Left ventricle myocardium inferior (tissue), 1 donor: Measurements from ENCODE around the gene NMT1. TPM values are rescaled to one million over a fixed set of nuclear protein-coding genes. Genes with fewer than 3 reads are reported as not detected.

Experiments
- DNase-seq: peaks from one replicate; pipeline ENCODE4 v3.0.0-alpha.2; 2020
- H3K27ac ChIP-seq: fragments of 200-600 bp; replicated peaks from 2 replicates; pipeline ENCODE4 v1.8.0; 2021
- H3K27me3 ChIP-seq: fragments of 200-600 bp; 2 replicates; pipeline ENCODE4 v1.8.0; 2021; ENCODE audit warnings: low read depth
- H3K36me3 ChIP-seq: fragments of 200-600 bp; 2 replicates; pipeline ENCODE4 v1.8.0; 2021
- H3K4me1 ChIP-seq: fragments of 200-600 bp; 2 replicates; pipeline ENCODE4 v1.8.0; 2021
- H3K4me3 ChIP-seq: fragments of 200-600 bp; 2 replicates; pipeline ENCODE4 v1.8.0; 2021; ENCODE audit warnings: mild to moderate bottlenecking, moderate library complexity
- H3K9me3 ChIP-seq: fragments of 200-600 bp; replicated peaks from 2 replicates; pipeline ENCODE4 v1.8.0; 2021
- CTCF ChIP-seq: fragments of 200-600 bp; IDR thresholded peaks from 2 replicates; pipeline ENCODE4 v1.8.0; 2021; ENCODE audit warnings: antibody characterized with exemption, mild to moderate bottlenecking, borderline replicate concordance
- intact Hi-C: fragments of 100-400 bp; cut with micrococcal nuclease; formaldehyde crosslinking; loops from one replicate; pipeline ENCODE4 v1.11.0; 2022
- total RNA-seq: library from RNA; stranded (reverse); fragmentation: NEBNext Ultra II Directional; extraction: Animal tissue kit (Norgen Biotek cat#: 25700); gene quantifications from one replicate; pipeline ENCODE4 v1.2.1, GENCODE V29; 2021
- donor health status: DM: no; HTN: yes; CAD: no; lungs with severe emphysema.

Gene NMT1
- total RNA-seq, 1 donor from 2014 or later: 86.0 TPM

GRCh38 chr17:45125509-45125908 lies 64.4 kb downstream of the NMT1 start:
- no peak for DNase-seq
- no peak for TF ChIP-seq CTCF
- H3K9me3 ChIP-seq: no peaks in the 10 kb centered on the region
- no peaks in the 10 kb centered on the region for H3K27me3 ChIP-seq
- H3K27ac ChIP-seq: no peak overlapping the region
- H3K36me3 ChIP-seq: peaks cover 5% of the 10 kb centered on the region
- peaks cover 87% of the 10 kb centered on the region for H3K4me1 ChIP-seq
- intact Hi-C loops: no loop called here
- H3K4me3 ChIP-seq: no peak overlapping the region

GRCh38 chr17:45127207-45127547 lies 66.1 kb downstream of the NMT1 start:
- H3K4me1 ChIP-seq: peaks cover 97% of the 10 kb centered on the region
- intact Hi-C loops: no loop called here
- no peak for TF ChIP-seq CTCF

GRCh38 chr17:45127548-45128300 lies 66.6 kb downstream of the NMT1 start:
- Histone ChIP-seq H3K4me3 (peak overlapping the region; percentile 39), H3K4me1 (peaks cover 95% of the 10 kb centered on the region), H3K27ac (peak overlapping the region; percentile 99), H3K36me3 (no peaks in the 10 kb centered on the region), H3K27me3 (no peaks in the 10 kb centered on the region), H3K9me3 (no peaks in the 10 kb centered on the region)
- intact Hi-C loops: no loop called here
- DNase-seq: peak; percentile 70
- TF ChIP-seq CTCF: no peak

More at GRCh38 chr17:45127207-45127547, 66.1 kb downstream of the NMT1 start:
- H3K27me3 ChIP-seq: no peaks in the 10 kb centered on the region
- H3K36me3 ChIP-seq: no peaks in the 10 kb centered on the region
- H3K27ac ChIP-seq: peak overlapping the region; percentile 99
- peak overlapping the region; percentile 39 for H3K4me3 ChIP-seq
- no peaks in the 10 kb centered on the region for H3K9me3 ChIP-seq
- DNase-seq: no peak

- Histone ChIP-seq H3K4me3 (peak overlapping the region; percentile 39), H3K9me3 (no peaks in the 10 kb centered on the region), H3K27ac (peak overlapping the region; percentile 99), H3K27me3 (no peaks in the 10 kb centered on the region), H3K4me1 (peaks cover 95% of the 10 kb centered on the region), H3K36me3 (no peaks in the 10 kb centered on the region)
- intact Hi-C loops: no loop called here
- no peak for TF ChIP-seq CTCF
- DNase-seq: no peak
Observed at GRCh38 chr17:45128331-45128730, 67.2 kb downstream of the NMT1 start.

- peak overlapping the region; percentile 99 for H3K27ac ChIP-seq
- H3K4me3 ChIP-seq: no peak overlapping the region
- intact Hi-C loops: no loop called here
- H3K9me3 ChIP-seq: no peaks in the 10 kb centered on the region
- H3K4me1 ChIP-seq: peaks cover 88% of the 10 kb centered on the region
- no peak for DNase-seq
- H3K27me3 ChIP-seq: no peaks in the 10 kb centered on the region
- TF ChIP-seq CTCF: no peak
- H3K36me3 ChIP-seq: no peaks in the 10 kb centered on the region
Observed at GRCh38 chr17:45128989-45129388, 67.9 kb downstream of the NMT1 start.
